Measurements from ENCODE around the gene TAF13. TPM values are rescaled to one million over a fixed set of nuclear protein-coding genes. Genes with fewer than 3 reads are reported as not detected.
A peak's percentile ranks its signal among the peaks of the same experiment; 100 is the strongest.

TAF13 gene
- total and polyA plus RNA-seq, 9 of the 15 experiments (the other 6 are each of a cell fraction or from before 2014, with no cell fraction given): 14.9 to 77.2 (median 38.7) TPM

GRCh38 chr1:109090196-109091077 lies 14.6 kb upstream of the TAF13 start, which contains the start of gene TMEM167B (continued):
- TF ChIP-seq HBP1 (CRISPR knock-in tag; IDR thresholded peaks at IDR 0.05): no peak
- no peak for TF ChIP-seq ZNF197 (CRISPR knock-in tag; IDR thresholded peaks at IDR 0.05; ENCODE audit: low read depth)
- TF ChIP-seq ESRRA (IDR thresholded peaks at IDR 0.05; ENCODE audit: borderline replicate concordance, low read depth): peak; percentile 88
- TF ChIP-seq LEF1 (IDR thresholded peaks at IDR 0.05): no peak
- TF ChIP-seq HMG20A (CRISPR knock-in tag; conservative IDR thresholded peaks at IDR 0.05): no peak
- no peak for TF ChIP-seq ZNF124 (CRISPR knock-in tag; IDR thresholded peaks at IDR 0.05)
- TF ChIP-seq, protein P1, sequence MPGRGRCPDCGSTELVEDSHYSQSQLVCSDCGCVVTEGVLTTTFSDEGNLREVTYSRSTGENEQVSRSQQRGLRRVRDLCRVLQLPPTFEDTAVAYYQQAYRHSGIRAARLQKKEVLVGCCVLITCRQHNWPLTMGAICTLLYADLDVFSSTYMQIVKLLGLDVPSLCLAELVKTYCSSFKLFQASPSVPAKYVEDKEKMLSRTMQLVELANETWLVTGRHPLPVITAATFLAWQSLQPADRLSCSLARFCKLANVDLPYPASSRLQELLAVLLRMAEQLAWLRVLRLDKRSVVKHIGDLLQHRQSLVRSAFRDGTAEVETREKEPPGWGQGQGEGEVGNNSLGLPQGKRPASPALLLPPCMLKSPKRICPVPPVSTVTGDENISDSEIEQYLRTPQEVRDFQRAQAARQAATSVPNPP (IDR thresholded peaks at IDR 0.05; ENCODE audit: borderline replicate concordance, insufficient read depth, insufficient read length): no peak
- no peak for TF ChIP-seq RBM14 (IDR thresholded peaks at IDR 0.05; ENCODE audit: borderline replicate concordance, insufficient read depth, low read depth, low read length)
- TF ChIP-seq RFX7 (CRISPR knock-in tag; IDR thresholded peaks at IDR 0.05): no peak
- no peak for TF ChIP-seq ZNF79 (CRISPR knock-in tag; IDR thresholded peaks at IDR 0.05; ENCODE audit: low read depth)
- TF ChIP-seq CREB3 (tag; conservative IDR thresholded peaks at IDR 0.05; ENCODE audit: low read depth): no peak
- peak; percentile 65 for TF ChIP-seq ZBTB33 (CRISPR knock-in tag; IDR thresholded peaks at IDR 0.05)
- TF ChIP-seq, protein P2, sequence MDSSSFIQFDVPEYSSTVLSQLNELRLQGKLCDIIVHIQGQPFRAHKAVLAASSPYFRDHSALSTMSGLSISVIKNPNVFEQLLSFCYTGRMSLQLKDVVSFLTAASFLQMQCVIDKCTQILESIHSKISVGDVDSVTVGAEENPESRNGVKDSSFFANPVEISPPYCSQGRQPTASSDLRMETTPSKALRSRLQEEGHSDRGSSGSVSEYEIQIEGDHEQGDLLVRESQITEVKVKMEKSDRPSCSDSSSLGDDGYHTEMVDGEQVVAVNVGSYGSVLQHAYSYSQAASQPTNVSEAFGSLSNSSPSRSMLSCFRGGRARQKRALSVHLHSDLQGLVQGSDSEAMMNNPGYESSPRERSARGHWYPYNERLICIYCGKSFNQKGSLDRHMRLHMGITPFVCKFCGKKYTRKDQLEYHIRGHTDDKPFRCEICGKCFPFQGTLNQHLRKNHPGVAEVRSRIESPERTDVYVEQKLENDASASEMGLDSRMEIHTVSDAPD (CRISPR knock-in tag; IDR thresholded peaks at IDR 0.05): no peak
- no peak for TF ChIP-seq NR2F6 (CRISPR knock-in tag; IDR thresholded peaks at IDR 0.05)
- TF ChIP-seq GATA2 (CRISPR knock-in tag; IDR thresholded peaks at IDR 0.05): no peak
